GM18907 (cell line): ENCODE results near the gene LRRC3.

ENCODE experiments used
- ATAC-seq: cut with Tn5 transposase; IDR thresholded peaks from one replicate; pipeline ENCODE4 v1.9.1; 2021; ENCODE audit warnings: mild to moderate bottlenecking, moderate library complexity; ENCODE audit not compliant: unreplicated experiment

The LRRC3 gene

GRCh38 chr21:44456214-44456914 is 1.1 kb downstream of the LRRC3 start:
- no peak for ATAC-seq

GRCh38 chr21:44456915-44457736 is 1.8 kb downstream of the LRRC3 start:
- no peak for ATAC-seq

- ATAC-seq, result no peak
These were observed 3.8 kb downstream of the LRRC3 start for GRCh38 chr21:44458971-44459711.

GRCh38 chr21:44459712-44460440 is 4.6 kb downstream of the LRRC3 start:
- ATAC-seq, result no peak

GRCh38 chr21:44460441-44460755 is 5.1 kb downstream of the LRRC3 start:
- ATAC-seq, result no peak

- ATAC-seq, result no peak
These were observed 5.7 kb downstream of the LRRC3 start for GRCh38 chr21:44461005-44461404.

GRCh38 chr21:44461464-44462001 is 6.2 kb downstream of the LRRC3 start:
- ATAC-seq, result no peak

- ATAC-seq, result no peak
These were observed 7.0 kb downstream of the LRRC3 start for GRCh38 chr21:44462086-44462833.

- no peak for ATAC-seq
These were observed 7.5 kb downstream of the LRRC3 start for GRCh38 chr21:44462834-44463200.

GRCh38 chr21:44463724-44464123 is 8.4 kb downstream of the LRRC3 start:
- no peak for ATAC-seq

- no peak for ATAC-seq
These were observed 9.0 kb downstream of the LRRC3 start for GRCh38 chr21:44464351-44464750.

- no peak for ATAC-seq
These were observed 11.1 kb downstream of the LRRC3 start for GRCh38 chr21:44466351-44466954.

- no peak for ATAC-seq
These were observed 11.9 kb downstream of the LRRC3 start for GRCh38 chr21:44466996-44467858.

GRCh38 chr21:44467859-44468195 is 12.5 kb downstream of the LRRC3 start:
- no peak for ATAC-seq

GRCh38 chr21:44471341-44471740 is 16.0 kb downstream of the LRRC3 start:
- no peak for ATAC-seq

- ATAC-seq, result no peak
These were observed 16.7 kb downstream of the LRRC3 start for GRCh38 chr21:44471996-44472395.

- ATAC-seq, result no peak
These were observed 18.7 kb downstream of the LRRC3 start for GRCh38 chr21:44473915-44474555.

- no peak for ATAC-seq
These were observed 20.0 kb downstream of the LRRC3 start for GRCh38 chr21:44475266-44475845.
